Tibial nerve (tissue), 4 donors: Measurements from ENCODE around the gene RNF208. TPM values are rescaled to one million over a fixed set of nuclear protein-coding genes. Genes with fewer than 3 reads are reported as not detected.

Source experiments
- DNase-seq, 2 donors: peaks; one replicate each; pipeline ENCODE4 v3.0.0-alpha.2; 2019; ENCODE audit warnings: low spot score in 2 of 2
- H3K27ac ChIP-seq, 4 donors: fragments of 200-600 bp; sonication (generic) in 3 of 4; one replicate each; pipeline ENCODE4 v1.5.1; 2017 to 2019; ENCODE audit warnings: mild to moderate bottlenecking in 1 of 4
- H3K27me3 ChIP-seq, 2 donors: fragments of 200-600 bp; sonication (generic) in 1 of 2; one replicate each; pipeline versions ENCODE4 v1.5.1 to v1.6.0; 2017 to 2019
- H3K36me3 ChIP-seq, 3 donors: fragments of 200-600 bp; sonication (generic); one replicate each; pipeline ENCODE4 v1.5.1; 2018 to 2019
- H3K4me1 ChIP-seq, 4 donors: fragments of 200-600 bp; sonication (generic) in 3 of 4; one replicate each; pipeline ENCODE4 v1.5.1; 2017 to 2019
- H3K4me3 ChIP-seq, 4 donors: fragments of 200-600 bp; sonication (generic) in 3 of 4; one replicate each; pipeline ENCODE4 v1.5.1; 2017 to 2019; ENCODE audit warnings: mild to moderate bottlenecking in 1 of 4, moderate library complexity in 1 of 4
- H3K9me3 ChIP-seq, 4 donors: fragments of 200-600 bp; sonication (generic) in 3 of 4; one replicate each; pipeline ENCODE4 v1.5.1; 2017 to 2019
- EP300 ChIP-seq, 2 donors: sonication (generic); formaldehyde crosslinking; IDR thresholded peaks; one replicate each; pipeline ENCODE4 v1.6.1; 2017; ENCODE audit warnings: antibody characterized with exemption in 2 of 2, mild to moderate bottlenecking in 1 of 2
- POLR2A ChIP-seq, 2 donors: fragments of 450-650 bp; IDR thresholded peaks; one replicate each; pipeline ENCODE4 v1.6.1; 2017; ENCODE audit warnings: antibody characterized with exemption in 2 of 2, mild to moderate bottlenecking in 2 of 2, moderate library complexity in 2 of 2
- WGBS, 2 donors: methylation state at CpG; one replicate each; pipeline ENCODE4 v1.1.5; 2018; 5-methylcytosine and 5-hydroxymethylcytosine counted together
- total RNA-seq, 4 donors: library from RNA; depleted of rRNA; stranded (reverse); fragments of >200 nt; gene quantifications; one replicate each; pipeline ENCODE4 v1.1.0, GENCODE V29; 2016
- TF ChIP-seq, protein P1 (sequence below), 5 experiments: fragments of 200-600 bp in 3 of 5; fragments of 450-650 bp in 2 of 5; sonication (generic) in 3 of 5; IDR thresholded peaks; one replicate each; pipeline ENCODE4 v1.5.1; 2016 to 2019; ENCODE audit warnings: antibody characterized with exemption in 5 of 5, mild to moderate bottlenecking in 3 of 5, moderate library complexity in 2 of 5

The RNF208 gene
- total RNA-seq, 4 donors from 2014 or later, result 0.63 to 8.1 (median 1.5) TPM

DNA sequence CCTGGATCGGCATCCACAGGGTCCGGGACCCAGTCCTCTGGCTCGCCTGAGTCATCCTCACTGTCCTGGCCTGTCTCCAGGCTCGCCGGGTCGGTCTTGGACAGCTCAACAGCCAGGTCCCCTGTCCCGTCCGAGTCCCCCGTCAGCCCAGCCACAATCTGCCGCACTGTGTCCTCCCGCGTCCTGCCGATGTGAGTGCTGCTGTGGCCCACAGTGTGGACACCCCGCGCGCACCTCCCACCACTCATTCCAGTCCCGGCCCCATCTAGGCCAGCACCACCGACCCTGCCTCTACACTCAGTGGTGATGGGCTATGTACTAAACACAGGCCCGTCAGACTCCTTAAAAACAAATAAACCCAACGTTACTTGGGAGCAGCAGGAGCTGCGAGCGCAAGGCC lies 40.4 kb downstream of the RNF208 start:
- no peaks in the 10 kb centered on the region for H3K9me3 ChIP-seq
- WGBS, 2 donors, result 89 to 96% methylated on average over 22 of the region's 22 CpGs
- H3K4me1 ChIP-seq, result peaks cover 0 to 22% (median 6%) of the 10 kb centered on the region in 4 donors
- no peak overlapping the region for H3K4me3 ChIP-seq
- no peak for DNase-seq
- no peaks in the 10 kb centered on the region for H3K27me3 ChIP-seq
- H3K36me3 ChIP-seq, result peaks cover 3 to 99% (median 56%) of the 10 kb centered on the region in 3 donors
- H3K27ac ChIP-seq, result no peak overlapping the region
- no peak for TF ChIP-seq EP300 (IDR thresholded peaks at IDR 0.05)
- no peak for TF ChIP-seq POLR2A (IDR thresholded peaks at IDR 0.05)
- TF ChIP-seq, protein P1, sequence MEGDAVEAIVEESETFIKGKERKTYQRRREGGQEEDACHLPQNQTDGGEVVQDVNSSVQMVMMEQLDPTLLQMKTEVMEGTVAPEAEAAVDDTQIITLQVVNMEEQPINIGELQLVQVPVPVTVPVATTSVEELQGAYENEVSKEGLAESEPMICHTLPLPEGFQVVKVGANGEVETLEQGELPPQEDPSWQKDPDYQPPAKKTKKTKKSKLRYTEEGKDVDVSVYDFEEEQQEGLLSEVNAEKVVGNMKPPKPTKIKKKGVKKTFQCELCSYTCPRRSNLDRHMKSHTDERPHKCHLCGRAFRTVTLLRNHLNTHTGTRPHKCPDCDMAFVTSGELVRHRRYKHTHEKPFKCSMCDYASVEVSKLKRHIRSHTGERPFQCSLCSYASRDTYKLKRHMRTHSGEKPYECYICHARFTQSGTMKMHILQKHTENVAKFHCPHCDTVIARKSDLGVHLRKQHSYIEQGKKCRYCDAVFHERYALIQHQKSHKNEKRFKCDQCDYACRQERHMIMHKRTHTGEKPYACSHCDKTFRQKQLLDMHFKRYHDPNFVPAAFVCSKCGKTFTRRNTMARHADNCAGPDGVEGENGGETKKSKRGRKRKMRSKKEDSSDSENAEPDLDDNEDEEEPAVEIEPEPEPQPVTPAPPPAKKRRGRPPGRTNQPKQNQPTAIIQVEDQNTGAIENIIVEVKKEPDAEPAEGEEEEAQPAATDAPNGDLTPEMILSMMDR (IDR thresholded peaks at IDR 0.05), result no peak

GRCh38 chr9:137180491-137180890 lies 41.5 kb downstream of the RNF208 start:
- TF ChIP-seq POLR2A (IDR thresholded peaks at IDR 0.05), result no peak
- no peak for TF ChIP-seq EP300 (IDR thresholded peaks at IDR 0.05)
- TF ChIP-seq, protein P1 (IDR thresholded peaks at IDR 0.05), result no peak
- Histone ChIP-seq H3K4me3 (no peak overlapping the region), H3K27ac (no peak overlapping the region), H3K27me3 (no peaks in the 10 kb centered on the region), H3K4me1 (peaks cover 0 to 11% (median 0%) of the 10 kb centered on the region in 4 donors), H3K9me3 (no peaks in the 10 kb centered on the region), H3K36me3 (peaks cover 3 to 88% (median 56%) of the 10 kb centered on the region in 3 donors)
- DNase-seq, result no peak
- WGBS, 2 donors, result 87 to 93% methylated on average over 5 to 20 of the region's 20 CpGs

- TF ChIP-seq POLR2A (IDR thresholded peaks at IDR 0.05) (no peak), EP300 (IDR thresholded peaks at IDR 0.05) (no peak)
- TF ChIP-seq, protein P1 (IDR thresholded peaks at IDR 0.05), result no peak
- Histone ChIP-seq H3K4me3 (no peak overlapping the region), H3K9me3 (no peaks in the 10 kb centered on the region), H3K27ac (no peak overlapping the region), H3K36me3 (peaks cover 3 to 80% (median 55%) of the 10 kb centered on the region in 3 donors), H3K4me1 (peaks cover 0 to 11% (median 0%) of the 10 kb centered on the region in 4 donors), H3K27me3 (no peaks in the 10 kb centered on the region)
- no peak for DNase-seq
- 89 to 97% methylated on average over 7 to 17 of the region's 17 CpGs for whole genome bisulfite sequencing, 2 donors
Measured at GRCh38 chr9:137179761-137180160, 42.3 kb downstream of the RNF208 start.

GRCh38 chr9:137178939-137179630 lies 43.0 kb downstream of the RNF208 start:
- H3K4me1 ChIP-seq, result peaks cover 0 to 8% (median 0%) of the 10 kb centered on the region in 4 donors
- H3K36me3 ChIP-seq, result peaks cover 3 to 73% (median 48%) of the 10 kb centered on the region in 3 donors
- 90% methylated on average over 19 of the region's 19 CpGs for WGBS, 2 donors

More at GRCh38 chr9:137178939-137179630, 43.0 kb downstream of the RNF208 start:
- TF ChIP-seq, protein P1 (IDR thresholded peaks at IDR 0.05), result no peak
- no peak for TF ChIP-seq EP300 (IDR thresholded peaks at IDR 0.05)
- no peak for TF ChIP-seq POLR2A (IDR thresholded peaks at IDR 0.05)
- no peak for DNase-seq
- Histone ChIP-seq H3K4me3 (no peak overlapping the region), H3K9me3 (no peaks in the 10 kb centered on the region), H3K27me3 (no peaks in the 10 kb centered on the region), H3K27ac (no peak overlapping the region)
